Colon (tissue), 2 donors: ENCODE results near the gene KIAA1328.
"Not testable (repeated sequence)": the region's sequence is repeated elsewhere in the genome, so short reads cannot be mapped to it uniquely, and the experiment has no call there.

ENCODE experiments used
- FAIRE-seq: peaks from 2 replicates; lab custom pipeline; 2012; peaks lifted over from hg19 to GRCh38; lab: Jason Lieb, UNC
- donor health status: control.
- donor health status: control.

The KIAA1328 gene

DNA sequence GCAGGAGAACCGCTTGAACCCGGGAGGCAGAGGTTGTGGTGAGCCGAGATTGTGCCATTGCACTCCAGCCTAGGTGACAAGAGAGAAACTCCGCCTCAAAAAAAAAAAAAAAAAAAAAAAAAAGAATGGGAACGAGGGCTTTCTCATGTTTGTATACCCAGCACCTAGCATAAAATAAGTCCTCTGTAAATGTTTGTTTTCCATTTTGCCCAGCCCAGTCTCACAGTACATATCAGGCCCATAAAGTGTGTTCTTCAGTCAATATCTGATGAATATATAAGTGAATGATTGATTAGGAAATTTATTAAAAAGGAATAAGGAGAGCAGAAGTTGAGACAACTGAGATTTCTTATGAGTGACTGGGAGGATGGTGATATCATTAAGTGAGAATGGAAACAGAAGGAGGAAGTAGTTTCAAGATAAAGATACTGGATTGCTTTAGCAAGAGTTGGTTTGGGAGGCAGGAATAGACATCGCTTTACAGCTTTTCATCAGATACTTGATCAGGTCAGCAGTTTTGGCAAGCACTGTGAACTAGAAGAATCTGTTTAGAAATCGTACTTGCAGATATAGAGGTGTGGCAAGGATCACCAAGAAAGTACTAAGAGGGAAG lies 327.5 kb downstream of the KIAA1328 start:
- FAIRE-seq, result no peak

DNA sequence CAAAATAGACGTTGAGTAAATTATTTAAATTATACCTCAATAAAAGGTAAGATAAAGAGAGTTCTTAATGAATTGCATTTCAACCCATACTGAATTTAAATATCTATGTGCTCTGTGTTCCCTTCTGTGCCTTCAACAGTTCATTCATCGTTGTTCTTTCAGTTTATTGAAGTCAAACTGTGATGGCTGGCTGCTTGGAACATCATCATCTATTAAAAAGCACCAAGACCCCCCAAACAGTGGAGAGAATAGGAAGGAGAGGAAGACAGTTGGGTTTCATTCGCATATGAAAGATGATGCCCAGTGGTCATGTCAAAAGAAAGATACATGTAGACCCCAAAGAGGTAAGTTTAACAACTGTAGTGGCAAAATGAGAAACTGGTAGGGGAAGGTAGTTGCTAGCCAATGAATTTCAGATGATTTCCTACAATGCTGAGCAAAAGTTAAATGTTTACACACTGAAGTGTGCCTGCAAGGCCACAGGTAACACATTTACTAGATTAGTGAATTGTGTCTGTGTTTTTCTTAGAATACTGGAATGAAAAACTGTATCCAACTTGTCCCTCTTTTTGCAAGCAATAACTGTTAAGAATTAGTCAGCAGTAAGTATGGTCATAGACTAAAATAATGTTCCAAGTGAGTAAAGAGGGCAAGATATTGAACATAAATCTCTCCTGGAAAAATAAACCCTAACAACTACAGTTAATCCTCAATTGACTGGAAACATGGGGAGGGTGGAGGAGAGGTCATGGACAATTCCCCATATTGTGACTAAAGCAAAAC lies 331.3 kb downstream of the KIAA1328 start:
- FAIRE-seq, result no peak

DNA sequence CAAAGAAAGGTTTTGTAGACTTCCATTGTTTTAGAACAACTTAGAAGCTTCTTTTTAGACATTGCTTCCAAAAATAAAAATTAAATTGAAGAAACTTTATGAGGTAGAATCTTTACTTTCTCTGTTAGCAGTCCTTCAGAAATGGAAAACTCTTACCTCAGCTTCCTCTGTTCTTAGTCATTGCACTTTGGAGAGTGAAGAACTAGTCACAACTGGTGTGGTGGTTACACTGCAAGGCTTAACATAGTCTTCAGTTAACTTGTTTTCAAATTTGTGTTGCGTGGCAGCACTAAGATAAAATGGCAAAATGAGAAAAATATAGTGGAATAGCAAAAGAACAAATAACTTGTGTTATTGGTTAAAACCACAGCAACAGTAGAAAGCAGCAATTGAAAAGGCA lies 332.6 kb downstream of the KIAA1328 start:
- FAIRE-seq, result no peak

DNA sequence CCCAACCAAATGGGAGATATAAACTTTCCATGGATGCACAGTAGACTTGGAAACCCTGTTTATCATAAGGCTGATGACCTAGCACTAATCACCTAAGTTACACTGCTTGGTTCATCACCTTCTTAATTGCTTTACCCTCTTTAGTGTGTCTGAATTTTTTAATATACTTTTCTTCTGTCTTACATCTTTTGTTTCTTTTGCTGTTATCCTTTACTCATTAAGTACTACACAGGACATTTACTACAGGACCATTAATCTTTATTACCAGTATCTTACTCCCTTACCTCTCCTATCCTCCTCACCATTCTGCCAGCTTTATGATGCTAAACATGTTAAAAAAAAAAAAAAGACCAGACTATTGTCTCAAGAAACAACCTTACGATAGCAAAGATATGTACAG lies 333.6 kb downstream of the KIAA1328 start:
- no peak for FAIRE-seq

DNA sequence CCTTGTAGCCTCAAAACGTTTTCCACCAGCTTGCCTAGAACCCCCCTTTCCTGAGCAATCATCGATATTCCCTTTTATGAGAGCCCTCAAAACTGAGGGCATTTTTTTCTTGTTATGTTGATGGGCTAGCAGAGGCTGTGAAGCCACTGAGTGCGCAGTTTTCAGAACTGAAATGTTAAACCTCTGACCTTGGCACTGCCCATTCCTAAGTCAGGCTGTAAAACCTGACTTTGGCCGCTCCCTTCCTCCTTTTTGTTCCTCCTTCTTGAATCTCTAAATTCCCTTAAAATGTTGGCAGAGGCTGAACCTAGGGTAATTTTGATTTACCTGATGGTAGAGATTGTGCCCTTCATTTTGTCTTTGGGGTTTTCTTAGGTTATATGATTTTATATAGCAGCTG lies 334.2 kb downstream of the KIAA1328 start:
- no peak for FAIRE-seq

DNA sequence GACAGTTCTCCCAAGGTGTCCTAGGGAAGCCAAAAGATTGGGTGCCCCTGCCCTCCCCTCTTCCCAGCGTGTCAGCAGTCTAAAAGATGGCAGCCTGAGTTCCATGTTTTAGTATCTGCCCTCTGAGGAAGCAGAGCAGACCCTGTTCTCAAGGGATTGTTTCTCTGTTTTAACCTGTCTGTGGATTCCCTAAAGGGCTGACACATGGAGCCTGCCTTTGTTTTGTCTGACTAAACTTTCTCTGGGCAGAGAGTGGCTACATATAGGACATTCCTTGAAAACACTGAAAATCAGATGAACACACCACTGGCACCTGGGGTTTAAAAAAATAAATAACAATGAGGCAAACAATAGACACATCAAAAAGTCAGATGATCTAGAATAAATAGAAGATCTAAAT lies 337.6 kb downstream of the KIAA1328 start:
- no peak for FAIRE-seq

DNA sequence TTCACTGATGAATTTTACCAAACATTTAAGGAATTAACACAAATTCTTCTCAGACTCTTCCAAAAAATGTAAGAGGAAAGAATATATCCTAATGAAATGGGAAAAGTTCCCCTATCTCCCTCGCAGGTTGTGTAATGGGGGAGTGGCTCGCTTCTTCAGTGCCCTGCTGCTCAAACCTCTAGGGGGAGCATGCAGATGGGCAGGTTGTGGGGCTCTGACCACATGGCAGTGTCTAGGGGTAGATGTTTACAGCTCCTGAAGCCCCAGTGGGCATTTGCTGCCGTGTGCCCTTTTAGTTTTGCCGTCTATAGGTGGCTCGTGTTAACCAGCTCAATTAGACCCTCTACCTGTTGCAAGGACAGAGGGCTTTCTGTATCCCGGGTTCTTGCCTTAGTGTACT lies 338.0 kb downstream of the KIAA1328 start:
- FAIRE-seq, result not testable (repeated sequence)

DNA sequence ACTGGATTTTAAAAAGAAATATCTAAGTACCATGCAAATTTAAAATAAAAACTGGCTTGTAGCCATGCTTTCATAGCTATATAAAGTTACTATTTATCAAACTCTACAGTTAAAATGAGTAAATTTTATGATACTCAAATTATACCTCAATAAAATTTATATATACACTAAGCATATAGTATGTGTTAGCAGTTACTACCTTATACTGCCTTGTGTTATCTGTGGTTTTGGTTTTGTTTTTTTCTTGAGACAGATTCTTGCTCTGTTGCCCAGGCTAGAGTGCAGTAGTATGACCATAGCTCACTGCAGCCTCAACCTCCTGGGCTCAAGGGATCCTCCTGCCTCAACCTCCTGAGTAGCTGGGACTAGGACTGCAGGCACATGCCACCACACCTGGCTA lies 342.1 kb downstream of the KIAA1328 start:
- peak; percentile 51 for FAIRE-seq

DNA sequence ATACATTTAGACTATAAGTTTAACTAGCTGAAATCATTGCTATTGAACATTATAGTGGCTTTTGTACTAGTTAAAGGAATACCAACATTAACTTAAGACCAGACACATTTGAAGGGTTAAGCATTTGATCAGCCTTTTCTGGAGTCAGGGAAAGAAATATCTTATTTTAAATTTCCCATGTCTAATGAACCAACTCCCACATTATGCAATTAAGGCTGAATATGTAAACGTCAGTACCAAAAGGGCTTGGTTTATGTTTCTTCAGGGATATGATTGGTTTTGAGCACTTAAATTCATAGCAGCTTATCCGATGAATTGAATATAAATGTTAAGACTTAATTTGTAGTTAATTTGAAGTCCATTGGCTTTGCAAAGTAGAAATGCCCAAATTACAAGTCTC lies 344.5 kb downstream of the KIAA1328 start:
- no peak for FAIRE-seq

DNA sequence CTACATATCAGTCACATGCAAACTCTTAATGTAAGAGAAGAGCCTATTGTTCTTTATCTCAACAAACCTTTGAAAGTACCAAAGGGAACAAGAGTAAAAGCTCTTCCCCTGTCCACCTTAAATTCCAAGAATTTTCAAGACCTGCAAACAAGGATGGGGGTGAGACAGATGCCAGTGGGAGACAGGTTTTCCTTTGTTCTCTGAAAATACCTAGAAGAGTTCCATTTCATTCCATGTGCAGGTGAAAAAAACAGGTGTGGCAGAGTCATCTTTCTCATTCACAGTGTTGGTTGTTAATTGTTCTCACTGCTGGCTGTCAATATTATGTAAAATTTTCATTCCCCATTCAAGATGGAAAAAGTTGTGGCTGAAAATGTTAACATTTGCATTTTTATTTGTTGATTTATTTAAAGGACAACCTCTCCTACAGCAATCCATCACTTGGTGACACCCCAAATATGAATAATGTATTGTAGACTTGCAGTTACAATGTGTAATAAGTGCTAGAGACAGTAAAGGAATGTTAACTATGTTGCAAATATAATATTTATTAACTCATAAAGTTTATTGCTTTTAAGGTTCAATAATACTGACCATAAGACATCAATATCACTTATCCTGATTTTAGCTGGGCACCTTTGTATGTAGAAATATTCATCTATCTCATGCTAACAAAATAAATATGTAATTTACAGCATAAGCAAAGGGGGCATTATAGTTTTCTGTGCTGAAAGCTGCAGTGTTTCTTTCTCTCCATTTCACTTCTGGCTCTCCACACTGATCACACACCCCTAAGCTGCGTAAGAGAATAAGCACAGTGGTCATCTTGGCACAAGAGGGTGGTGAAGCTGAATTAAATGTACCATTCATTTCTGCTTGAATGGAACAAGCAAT lies 347.0 kb downstream of the KIAA1328 start:
- no peak for FAIRE-seq

DNA sequence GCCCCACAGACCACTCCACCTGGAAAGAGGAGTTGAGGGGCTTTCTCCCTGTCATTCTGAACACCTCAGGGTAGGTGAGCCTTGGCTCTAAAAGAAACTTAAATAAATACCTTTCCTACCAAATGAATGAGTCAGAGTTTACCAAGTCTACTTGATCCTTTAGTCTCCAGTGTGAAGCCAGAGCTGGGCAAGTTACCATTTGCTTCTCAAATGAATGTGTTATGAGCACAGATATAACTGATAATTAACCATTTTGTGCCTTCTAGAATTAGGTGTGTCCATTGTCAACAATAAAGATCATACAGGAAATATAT lies 347.7 kb downstream of the KIAA1328 start:
- FAIRE-seq, result no peak

DNA sequence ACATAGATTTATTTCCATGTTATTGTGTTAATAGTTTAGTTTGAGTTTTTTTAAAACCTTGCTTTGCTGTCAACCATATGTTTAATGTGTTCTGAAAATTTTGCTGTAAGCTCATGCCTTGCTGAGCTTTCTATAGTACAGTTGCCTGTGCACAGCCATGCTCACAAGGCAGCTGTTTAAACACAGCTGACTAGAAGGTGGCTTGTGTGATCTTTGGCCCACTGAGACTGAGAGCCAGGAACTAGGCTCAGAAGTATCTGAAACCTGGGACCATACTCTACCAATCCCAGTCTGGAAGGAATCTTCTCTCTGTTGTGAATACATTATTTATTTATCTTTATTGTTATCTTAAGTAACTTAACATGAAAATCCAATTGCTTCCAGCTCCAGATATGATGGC lies 350.5 kb downstream of the KIAA1328 start:
- FAIRE-seq, result no peak

DNA sequence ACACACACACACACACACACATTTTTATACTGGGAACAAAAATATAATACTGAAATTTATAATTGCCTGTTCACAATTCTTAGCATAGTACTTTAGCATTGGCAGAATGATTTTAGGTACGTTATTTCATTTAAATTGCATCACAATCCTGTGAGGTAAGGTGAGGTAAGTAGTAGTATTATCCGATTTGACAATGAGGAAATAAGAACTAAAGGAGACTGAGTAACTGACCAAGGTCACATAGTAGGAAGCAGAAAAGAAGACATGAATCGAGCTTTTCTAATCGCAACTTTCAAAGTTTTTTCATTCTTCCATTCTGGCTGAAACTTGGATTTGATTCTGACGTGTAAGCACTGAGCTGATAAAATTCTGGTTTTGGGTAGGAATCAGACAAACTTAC lies 351.2 kb downstream of the KIAA1328 start:
- FAIRE-seq, result no peak

DNA sequence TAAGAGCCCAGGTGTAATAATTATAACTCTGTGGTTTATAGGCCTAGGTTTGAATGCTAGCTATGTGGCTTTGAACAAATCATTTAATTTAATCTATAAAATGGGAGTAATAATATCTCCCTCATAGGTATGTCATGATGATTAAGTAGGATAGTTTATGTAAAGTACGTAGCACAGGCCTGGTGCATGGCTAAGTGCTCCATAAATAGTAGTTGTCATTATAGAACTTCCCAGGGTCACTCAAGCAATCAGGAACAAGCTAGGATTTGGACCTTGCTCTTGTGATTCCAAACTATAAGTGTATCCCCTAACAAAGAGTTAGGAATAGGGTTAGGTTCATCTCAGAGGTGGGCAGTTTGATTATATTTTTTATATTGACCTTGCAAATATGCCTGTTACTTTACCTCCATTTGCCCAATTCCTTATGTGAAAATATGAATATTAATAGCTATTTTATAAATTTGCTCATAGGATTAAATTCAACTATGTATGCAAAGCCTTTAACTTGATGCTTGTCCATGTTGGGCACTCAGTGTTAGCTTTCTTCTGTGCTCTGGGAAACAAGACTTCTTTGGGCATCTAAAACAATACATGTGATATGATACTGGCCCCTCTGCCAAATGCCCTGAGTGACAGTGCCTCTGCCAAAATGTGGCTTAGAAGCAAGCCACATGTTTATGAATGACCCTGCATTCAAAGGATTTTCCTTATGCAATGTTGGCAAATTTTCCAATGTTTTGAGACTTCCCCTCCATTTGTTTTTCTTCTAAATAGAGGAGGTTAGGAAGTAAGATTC lies 353.6 kb downstream of the KIAA1328 start:
- no peak for FAIRE-seq

DNA sequence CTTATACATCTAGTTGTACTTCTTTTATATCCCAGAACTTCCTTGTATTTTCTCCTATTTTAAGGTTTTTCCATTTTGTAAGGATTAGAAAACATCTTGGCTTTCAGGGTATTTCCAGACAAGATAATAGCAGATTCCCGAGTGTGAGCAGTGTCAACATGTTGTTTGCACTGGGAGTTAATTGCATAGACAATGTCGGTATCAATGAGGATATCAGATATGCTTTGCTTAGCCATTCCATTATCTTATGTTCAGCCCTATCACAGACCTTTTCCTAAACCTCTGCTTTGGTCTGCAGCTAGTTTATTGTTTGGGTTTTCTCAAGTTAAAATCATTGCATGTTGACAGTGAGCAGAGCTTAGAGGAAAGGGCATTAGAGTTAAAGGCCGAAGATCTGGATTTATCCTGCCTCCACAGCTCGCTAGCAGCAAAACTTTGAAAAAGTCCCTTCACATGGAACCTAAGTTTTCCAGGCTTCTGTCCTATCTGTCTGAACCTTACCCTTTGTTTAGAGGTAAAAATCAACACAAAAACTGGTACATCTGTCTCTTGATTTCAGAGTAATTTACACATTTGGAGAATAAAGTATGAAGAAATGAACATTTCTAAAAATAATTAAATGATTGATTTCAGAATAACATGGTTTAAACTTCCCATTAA lies 355.4 kb downstream of the KIAA1328 start:
- FAIRE-seq, result no peak

DNA sequence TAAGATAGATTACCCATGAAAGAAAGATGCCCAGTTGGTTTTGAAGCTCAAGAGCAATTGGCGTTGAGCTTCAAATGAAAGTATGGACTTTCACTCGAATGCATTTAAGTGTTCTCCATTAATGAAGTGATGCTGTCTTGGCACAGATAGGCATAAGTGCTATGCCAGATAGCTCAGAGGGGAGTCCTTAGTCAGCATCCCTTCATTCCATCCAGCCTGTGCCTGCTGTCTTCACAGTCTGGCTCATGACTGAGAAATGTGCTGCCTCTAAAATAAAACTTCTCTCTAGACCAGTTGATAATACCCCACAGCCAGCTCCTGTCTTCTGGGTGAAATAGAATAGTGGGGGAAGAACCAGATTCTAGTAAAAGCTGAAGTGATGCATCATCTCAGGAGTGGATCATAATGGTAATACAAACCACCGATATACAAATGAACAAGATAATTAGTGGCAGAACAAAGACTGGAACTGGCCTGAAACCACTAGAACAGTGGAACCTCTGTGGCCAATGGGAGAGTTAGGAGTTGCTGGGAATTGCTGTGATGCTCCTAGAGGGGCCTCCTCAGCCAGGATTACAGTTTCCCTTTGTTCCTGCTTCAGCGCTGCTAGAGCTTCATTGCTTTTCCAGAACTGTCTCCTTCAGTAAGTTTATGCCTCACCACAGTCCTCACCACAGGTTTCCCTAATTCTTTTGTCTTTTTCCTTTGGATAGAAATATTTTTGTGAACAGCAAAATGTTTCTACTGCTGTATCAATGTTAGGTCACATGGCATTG lies 359.3 kb downstream of the KIAA1328 start:
- FAIRE-seq, result no peak

DNA sequence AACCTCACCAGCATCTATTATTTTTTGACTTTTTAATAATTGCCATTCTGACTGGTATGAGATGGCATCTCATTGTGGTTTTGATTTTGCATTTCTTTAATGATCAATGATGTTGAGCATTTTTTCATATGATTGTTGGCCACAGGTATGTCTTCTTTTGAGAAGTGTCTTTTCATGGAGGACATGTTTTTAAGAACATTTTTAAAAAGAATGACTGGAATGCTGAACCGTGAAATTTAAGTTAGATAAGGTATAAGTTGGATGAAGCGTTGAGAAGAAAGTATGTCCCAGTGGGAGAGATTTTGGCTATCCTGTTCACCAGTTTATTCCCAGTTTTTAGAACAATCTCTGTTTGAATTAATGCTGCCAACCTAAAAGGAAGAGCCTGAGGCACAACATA lies 370.8 kb downstream of the KIAA1328 start:
- FAIRE-seq, result no peak

DNA sequence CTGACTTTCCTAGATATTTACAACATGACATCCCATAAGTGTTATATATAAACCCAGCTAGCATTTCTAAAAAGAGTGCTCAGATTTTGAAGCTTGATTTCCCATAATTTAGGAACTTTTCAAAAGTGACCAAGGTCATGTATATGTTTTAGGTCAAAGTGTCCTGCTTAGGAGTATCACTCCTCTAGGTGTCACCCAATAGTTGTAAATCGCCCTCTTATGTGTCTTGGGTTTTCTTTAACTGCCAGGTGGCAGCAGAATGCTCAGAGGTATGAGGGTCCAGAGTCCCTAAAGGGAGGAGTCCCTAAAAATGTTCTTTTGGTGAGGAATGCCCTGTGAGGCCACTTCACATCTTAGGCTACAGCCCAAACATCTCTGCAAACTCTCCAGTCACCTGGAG lies 378.4 kb downstream of the KIAA1328 start:
- no peak for FAIRE-seq

DNA sequence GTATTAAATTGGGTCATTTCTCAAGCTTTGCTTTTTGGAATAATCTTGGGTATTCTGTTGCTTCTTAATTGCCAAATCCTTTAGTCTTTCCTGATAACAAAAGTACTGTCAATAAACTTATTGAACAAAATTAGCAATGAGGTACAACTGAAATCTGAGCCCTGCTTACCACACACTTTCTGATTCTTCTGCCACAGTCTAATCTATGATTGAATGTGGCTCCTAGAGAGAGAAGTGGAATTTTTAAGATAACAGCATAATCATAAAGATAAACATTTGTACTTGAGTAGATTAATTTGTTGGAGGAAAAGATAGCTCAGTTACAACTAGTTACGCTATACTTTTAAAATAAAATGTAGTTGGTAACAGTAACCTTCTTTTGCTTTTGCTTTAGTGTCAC lies 381.9 kb downstream of the KIAA1328 start:
- FAIRE-seq, result no peak

DNA sequence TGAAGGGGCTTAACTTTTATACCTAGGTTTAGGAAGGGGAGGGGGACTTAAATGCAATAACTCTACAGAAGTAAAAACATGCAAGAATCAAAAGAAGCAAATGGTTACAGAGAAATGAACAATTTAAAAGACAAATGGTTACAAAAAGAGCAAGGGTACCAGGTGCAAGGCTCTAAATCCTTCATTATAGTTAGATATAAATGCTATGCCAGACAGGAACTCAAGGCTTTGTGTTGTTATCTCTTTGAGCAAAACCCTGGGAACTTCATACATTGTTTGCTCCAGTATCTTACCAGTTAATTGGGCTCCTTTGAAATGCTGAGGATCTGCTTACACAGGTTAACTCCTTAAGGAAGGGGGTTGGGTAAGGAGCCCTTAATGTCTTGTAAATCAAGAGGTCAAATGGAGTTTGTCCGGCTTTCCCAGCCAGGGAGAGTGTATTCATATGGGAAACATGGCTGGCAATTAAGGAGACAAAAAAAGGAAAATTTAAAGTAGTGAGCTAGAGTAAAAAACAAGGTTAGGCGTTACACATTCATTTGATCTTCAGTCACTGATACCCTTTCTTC lies 389.2 kb downstream of the KIAA1328 start:
- FAIRE-seq, result no peak

DNA sequence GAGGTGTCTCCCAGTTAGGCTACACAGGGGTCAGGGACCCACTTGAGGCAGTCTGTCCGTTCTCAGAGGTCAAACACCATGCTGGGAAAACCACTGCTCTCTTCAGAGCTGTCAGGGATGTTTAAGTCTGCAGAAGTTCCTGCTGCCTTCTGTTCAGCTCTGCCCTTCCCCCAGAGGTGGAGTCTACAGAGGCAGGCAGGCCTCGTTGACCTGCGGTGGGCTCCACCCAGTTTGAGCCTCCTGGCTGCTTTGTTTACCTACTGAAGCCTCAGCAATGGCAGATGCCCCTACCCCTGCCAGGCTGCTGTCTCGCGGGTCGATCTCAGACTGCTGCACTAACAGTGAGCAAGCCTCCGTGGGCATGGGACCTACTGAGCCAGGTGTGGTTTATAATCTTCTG lies 390.3 kb downstream of the KIAA1328 start:
- FAIRE-seq, result no peak
